Left kidney (tissue), 2 donors: ENCODE results near the gene TNNT3. TPM values are rescaled to one million over a fixed set of nuclear protein-coding genes. Genes with fewer than 3 reads are reported as not detected.

Experiments
- DNase-seq: peaks from one replicate; pipeline ENCODE4 v3.0.0-alpha.2; 2013
- polyA plus RNA-seq: library from polyadenylated mRNA; unstranded; fragments of 120-200 nt; gene quantifications from one replicate; pipeline ENCODE4 v1.2.1, GENCODE V29; 2013; ENCODE audit not compliant: insufficient read length

The TNNT3 gene
- polyA plus RNA-seq, 1 donor: 8.2 TPM

DNA sequence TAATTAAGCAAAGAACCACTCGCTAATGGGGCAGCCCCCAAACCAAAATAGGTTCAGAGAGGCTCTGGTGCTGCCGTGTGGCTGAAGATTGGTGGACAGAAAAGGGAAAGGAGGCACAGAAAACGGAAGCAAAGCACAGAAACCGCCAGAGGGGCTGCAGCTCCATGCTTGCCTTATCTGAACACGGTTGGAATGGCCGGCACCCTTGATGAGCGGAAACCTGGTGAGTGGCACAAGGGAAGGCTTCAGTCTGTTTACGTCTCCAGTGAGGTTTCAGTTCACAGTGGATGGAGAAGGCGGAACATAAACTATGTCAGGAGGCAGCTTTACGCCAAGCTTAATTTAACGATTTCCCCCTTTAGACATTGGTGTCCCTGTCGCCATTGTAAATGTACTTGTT is 22.6 kb upstream of the TNNT3 start:
- DNase-seq: no peak

DNA sequence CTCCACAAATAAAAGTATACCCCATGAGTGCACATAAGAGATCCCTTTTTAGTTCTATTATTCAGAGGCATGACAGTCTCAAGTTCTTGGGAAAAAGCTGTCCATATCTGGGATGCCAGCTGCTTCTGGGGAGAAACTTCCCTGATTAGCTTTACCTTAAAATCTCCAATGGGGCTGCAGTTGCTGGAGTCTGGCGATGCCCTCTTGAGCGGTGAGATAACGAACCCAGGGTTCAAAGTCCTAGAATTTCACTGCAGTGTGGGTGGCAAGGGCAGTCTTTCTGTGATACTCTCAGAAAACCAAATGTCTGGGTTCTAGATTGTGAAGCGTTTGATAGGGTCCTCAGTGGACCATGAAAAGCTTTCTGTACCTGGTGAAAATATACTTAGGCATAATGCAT is 20.4 kb upstream of the TNNT3 start:
- no peak for DNase-seq

DNA sequence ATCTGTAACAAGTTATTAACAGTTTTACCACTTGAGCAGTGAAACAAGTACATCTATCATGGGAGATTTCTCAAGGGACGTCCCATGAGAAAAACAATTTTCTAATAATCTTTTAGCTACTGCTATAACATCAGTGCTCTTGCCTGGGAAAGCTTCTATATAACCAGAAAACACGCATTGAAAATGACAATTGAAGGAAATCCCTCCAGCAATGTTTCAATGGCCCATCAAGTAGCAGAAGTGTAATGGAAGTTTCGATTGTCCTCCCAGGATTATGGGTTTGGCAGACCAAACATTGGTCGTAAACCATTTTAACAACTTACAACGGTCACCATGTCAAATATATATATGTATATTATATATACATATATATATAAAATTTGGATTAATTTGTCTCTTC is 19.8 kb upstream of the TNNT3 start:
- DNase-seq: no peak

DNA sequence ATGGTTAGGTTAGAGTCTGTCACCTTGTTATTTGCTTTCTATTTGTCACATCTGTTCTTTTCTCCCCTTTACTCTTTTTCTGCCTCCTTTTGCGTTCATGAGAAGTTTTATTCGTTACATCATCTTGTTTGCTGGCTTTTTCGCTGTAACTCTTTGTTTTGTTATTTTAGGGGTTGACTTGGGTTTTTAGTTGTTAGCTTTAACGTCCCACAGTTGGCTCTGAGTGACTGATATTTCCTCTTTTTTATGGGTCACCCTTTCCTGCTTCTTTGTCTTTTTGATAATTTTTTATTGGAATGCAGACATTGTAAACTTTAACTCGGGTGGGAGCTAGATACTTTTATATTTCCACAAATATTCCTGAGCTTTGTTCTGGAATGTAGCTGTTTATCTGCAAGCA is 13.3 kb upstream of the TNNT3 start:
- DNase-seq: no peak

DNA sequence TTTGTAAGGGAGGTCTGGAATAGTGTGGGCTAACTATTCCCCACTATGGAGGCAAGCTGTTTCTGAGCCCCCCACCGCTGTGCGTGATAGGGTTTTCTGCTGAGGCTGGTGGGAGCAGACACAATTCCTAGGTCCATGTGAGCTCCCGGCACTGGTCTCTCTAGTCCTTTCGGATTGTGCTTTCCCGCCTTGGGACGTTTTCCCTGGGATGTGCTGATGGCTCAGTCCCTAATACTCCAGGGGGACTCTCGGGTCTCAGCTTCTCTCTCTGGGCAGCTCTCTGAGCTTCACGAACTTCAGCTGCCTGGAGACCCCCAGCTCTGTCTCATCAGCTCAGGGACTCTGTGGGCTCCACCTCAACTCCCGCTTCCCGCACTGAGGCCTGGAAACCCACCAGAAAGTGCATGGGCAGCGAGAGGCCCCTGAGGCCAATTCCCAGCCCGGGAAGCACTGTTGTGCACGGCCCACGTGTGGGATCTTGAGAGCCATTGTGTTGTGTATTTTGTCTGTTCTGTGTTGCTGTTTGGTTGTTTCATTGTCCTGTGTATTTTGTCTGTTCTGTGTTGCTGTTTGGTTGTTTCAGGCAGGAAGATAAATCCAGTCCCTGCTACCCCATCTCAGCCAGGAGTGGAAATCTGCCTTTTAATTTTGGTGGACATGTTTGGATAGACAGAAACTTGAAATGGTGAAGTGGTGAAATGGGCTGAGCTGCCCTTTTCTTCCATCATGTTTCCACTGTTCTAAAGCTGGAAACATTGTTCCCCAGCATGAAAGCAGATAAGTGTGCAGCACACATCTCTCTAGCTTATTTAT is 12.7 kb upstream of the TNNT3 start:
- DNase-seq: no peak

DNA sequence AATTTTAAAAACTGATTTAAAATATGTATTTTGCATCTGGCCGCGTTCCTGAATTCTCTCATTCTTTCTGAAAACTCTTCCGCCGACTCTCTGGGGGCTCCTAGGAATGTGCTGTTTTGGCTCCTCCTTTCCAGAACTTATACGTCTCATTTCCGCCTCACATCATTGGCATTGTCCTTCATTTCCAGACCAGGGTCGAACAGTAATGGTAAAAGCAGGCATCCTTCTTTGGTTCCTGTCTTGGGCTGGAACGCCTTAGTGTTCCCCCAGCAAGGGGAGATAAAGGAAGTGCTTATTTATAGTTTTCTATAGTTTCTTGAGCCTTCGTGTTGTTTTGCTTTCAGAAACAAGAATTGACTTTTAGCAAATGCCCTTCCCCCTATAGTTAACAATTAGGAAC is 10.9 kb upstream of the TNNT3 start:
- DNase-seq: no peak

DNA sequence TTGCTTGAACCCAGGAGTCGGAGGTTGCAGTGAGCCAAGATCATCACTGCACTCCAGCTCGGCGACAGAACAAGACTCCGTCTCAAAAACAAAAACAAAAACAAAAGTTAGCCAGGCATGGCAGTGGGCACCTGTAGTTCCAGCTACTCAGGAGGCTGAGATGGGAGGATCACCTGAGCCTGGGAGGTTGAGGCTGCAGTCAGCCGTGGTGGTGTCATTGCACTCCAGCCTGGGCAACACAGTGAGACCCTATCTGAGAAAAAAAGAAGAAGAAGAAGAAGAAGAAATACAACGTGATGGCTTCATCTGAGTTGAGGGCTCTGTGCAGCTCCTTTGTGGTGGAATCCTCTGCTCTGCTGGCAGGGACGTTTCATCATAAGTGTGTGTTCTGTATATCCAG is 10.0 kb upstream of the TNNT3 start:
- no peak for DNase-seq

DNA sequence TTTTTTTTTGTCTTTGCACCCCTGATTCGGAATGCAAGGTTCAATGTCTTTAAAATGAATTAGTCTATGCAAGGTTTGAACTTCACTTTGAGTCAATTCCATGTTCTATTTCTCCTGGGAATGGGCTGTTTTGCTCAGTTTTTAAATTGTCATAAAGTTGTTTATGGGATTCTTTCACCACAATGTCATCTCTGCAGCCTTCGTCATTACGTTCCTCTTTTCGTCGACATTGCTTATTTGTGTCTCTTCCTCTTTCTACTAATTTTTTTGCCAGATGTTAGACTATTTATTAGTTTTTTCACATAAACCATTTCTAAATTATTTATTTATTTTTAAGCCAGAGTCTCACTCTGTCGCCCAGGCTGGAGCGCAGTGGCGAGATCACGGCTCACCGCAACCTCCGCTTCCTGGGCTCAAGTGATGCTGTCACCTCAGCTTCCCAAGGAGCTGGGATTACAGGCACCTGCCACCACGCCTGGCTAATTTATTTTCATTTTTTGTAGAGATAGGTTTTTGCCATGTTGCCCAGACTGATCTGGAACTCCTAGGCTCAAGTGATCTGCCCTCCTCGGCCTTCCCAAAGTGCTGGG is 7.1 kb upstream of the TNNT3 start:
- no peak for DNase-seq

DNA sequence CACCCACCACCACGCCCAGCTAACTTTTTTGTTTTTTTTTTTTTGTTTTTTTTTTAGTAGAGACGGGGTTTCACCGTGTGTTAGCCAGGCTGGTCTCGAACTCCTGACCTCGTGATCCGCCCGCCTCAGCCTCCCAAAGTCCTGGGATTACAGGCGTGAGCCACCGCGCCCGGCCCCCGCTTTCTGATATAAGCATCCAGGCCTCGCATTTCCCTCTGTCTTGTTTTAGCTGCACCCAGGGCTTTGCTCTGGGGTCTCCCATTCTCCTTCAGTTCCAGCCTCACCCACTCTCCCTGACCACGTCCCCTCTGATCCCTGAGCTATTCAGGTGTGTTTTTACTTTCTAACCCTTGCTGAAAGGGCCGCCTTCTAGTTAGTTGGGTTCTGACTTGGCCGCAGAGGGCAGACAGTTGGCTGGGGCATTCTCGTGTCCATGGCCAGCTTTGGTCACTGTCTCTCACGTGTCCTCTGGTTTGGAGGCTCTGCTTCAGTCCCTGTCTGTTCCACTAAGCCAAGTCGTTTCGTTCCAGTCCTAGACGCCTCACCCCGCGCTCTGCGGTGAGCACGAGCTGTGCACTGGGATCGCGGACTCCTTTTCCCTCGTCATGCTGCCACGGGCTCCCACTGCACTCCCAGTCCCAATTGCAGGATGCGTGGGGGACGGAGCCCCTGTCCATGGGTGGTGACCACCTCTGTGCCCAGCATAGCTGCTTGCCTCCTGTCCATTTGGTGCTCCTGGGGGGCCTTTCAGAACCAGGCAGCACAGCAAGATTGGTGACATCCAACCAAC is 6.0 kb upstream of the TNNT3 start:
- no peak for DNase-seq

DNA sequence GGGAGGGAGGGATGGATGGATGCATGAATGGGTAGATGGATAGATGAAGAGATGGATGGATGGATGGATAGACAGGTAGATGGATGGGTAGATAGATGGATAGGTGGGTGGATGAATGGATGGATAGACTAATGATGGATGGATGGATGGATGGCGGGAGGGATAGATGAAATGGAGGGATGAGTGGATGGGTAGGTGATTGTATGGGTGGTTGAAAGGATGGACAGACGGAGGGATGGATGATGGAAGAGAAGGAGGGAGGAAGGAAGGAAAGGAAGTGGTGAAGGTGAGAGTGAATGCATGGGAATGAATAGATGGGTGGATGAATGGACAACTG is 3.7 kb upstream of the TNNT3 start:
- DNase-seq: no peak

DNA sequence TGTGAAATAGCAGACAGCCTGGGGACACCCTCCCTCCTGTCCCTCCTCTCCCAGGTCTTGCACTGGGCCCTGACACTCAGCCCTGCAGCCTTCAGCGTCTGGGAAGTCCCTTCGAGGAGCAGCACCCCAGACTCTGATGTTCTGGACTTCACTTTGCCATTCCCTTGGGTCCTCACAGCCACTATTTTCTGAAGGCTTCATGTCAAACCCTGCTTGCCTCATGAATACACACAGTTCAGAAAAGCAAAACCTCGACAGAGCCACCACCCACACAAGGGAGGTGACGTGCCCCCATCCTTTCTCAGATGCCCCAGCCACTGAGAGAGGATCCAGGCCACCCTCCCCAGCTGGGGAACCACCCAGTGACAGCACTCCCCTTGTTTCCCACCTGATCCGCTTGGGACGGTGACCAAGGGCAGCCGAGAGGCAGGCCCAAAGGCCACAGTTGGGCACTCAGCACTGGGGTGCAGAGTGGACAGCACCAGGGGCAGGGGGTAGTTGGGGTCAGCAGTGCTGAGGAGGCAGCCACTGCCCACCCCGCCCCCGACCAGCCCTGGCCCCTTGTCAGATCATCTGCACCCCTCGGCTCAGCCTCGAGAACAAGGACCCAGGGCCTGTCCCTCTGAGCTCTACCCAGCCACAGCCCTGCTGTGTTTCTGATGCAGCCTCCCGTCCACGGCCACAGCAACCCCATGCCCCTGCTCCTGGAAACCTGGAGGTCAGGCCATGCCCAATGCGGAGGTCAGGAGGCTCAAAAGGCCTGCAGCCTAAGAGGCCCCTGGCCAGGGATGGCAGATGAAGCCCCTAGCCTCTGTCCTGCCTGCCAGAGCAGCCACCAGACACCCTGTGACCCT is 3.1 kb upstream of the TNNT3 start:
- DNase-seq: no peak

DNA sequence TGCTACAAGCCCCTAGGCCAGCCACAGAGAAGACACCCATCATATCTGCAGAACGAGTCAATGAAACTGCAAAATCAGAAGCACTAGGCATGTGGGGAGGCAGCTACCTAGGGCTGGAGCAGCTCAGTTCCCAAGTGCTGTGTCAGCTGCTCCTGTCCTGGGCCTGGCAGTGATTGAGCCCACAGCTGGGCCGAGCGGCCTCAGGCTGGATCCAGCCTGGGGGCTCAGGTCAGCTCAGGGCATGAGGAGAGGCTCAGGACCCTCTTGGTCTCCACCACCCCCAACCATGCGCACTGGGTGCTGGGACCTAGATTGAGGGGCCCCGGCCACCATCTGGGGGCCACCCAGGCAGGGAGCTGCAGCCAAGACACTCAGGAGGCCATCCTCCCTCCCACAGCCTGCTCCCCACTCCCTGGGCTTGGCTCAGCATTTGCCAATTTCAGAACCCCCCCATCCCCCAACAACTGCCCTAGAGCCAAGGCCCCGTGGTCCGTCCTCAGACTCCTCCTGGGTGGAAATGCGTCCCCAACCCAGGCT is 2.4 kb upstream of the TNNT3 start:
- no peak for DNase-seq

DNA sequence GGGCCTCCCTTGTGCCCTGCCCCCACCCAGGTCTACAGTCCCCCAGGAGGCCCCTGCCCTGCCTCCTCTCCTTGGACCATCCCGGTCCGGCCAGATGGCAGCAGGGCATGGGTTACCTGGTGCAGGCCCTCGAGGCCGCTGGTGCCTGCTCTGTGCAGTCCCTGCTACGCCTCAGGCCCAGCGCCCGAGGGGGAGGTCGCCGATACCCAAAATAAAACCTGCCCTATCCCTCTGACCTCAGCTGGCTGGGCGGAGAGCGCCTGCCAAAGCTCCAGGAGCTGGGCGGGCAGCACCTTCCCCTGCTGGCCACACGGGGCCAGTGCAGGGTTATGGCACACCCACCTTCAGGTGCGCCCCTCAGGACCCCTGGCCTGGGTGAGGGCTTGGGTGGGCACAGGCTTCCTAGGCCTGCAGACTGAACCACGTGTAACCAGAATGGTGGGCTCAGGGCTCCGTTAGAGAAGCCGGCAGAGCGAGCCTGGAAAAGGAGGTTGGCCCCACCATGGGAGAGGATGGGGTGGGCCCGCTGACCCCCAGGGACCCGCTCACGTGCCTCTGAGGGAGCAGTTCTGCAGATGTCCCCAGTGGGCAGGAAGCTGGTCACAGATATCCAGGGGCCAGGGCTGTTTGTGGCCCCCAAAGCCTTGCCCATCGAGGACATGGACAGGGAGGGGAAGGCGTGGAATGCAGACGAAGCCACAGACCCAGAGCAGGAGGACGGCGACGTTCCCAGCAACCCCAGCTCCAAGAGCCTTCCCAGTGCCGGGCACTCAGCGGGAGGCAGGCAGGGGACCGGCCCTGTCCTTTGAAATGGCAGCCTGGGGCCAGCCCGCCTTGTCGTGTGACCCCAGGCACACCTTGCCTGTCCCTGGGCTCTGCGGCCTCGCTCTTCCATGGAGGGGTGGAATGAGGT is 1.7 kb upstream of the TNNT3 start:
- DNase-seq: no peak

DNA sequence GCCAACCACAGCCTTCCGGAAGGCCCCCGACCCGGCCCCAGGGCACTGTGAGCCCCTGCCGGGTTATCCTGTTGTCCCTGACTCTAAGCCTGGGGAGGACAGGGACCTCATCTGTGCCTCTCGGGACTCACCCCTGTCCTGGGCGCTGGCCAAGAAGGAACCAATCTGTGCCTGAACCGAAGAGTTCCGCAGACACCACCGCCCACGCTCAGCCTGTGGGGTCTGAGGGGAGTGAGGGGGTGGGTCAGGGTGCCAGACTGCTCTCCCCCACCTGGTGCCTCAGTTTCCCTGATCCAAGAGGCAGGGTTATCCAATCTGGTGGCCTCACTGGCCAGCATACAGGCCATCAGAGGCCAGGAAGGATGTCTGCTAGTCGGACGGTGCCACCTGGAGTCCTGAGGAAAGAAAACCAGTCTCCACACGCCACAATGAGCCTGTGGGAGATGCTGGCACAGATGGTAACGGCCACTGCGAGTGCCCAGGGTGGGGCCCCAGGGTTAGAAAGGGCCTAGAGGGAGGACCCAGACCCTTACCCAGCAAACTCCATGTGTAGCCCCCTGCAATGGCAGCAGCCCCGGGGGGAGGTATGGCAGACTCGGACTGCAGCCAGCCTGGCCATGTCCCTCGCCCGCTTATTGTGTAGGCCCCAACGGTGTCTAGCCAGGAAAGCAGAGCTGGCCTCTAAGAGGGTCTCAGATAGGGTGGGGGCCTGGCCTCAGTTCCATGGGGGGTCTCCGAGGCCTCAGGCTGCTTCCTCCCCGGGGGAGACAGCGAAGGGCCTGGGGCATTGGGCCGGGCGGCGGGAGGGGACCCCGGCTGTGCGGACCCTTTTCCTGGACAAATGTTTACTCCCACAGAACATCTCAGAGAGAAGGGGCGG is 827 bp upstream of the TNNT3 start:
- no peak for DNase-seq

DNA sequence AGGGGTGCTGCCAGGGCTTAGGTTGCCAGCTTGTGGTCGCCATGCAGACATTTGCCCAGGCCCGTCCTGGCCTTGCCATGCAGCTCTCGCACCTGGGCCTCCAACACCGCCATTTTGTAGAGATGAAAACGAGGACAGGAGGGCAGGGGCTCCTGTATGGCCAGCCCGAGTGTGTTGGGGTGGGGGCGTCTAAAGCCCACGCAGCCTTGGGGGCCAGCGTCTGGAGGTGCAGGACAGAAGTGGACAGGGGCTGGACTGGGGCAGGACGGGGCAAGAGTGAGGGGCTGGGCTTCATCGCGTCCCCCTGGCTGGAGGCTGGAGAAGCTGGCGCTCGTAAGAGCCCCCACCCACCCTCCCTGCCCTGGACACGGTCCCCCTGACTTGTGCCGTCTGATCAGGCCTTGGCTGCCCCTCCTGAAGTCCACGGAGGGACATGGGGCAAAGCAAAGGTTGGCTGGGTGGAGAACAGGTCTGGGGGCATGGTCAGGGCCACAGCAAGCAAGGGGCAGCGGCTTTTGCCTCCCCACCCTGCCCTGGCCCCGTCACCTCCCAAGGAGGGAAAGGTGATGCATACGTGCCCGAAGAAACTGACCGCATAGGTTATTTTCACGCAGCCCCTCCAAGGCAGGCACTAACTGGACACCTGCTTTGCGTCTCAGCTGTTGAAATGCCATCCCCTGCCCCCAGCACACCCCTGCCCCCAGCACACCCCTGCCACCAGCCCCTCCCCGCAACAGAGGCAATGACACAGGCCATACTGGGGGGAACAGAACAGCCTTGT is 815 bp downstream of the TNNT3 start:
- no peak for DNase-seq

DNA sequence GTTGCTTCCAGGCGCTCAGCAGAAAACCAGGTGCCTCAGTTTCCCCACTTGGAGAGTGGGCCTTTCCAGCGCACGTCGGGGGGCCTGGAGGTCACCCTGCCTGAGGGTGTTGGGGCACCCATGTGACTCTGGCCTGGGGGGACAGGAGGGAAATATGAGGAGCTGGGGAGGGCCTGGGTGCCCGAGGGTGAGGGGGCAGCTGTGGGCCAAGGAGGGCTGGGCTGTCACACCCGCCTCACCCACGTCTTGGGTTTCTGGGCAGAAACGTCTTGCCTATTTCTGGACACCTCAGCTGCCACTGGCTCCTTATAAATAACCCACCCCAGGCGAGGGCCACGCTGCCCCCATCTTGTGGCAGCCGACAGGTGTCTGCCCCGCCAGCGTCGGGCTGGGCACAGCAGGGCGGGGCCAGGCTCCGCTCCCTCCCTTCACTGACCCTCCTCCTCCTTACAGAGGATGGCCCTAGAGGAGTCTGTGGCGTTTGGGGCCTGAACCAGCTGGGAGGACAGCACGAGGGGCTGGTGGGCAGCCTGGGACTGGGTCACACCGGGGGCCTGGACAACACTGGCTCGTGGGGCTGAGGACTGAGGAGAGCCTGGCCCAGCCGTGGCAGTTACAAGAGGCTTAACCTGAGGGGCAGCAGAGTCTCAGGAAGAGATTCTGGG is 1.5 kb downstream of the TNNT3 start:
- no peak for DNase-seq

DNA sequence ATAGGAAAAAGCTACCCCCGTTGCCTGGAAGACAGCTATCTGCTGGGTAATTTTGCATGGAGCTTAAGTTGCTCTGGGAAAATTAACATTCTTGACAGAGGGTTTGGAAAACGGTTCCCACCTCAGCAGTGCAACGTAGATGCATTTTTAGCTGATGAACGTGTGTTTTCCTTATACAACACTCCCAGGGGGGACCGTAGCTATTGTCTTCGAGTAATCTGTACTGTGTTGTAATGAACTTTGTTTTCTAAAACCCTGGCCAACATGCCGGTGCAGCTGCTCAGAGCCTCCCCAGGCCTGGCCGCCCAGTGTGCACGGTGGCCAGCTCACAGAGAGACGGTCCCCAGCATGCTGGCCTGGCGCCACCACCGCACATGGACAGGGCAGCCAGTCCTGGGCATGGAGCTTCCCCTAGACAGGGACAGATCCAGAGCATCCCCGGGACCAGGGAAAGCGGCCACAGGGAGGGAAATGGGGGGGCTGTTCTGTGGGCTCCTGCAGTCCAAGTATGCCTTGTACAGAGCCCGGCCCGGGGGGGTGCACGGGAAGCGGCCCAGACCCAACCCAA is 2.2 kb downstream of the TNNT3 start:
- no peak for DNase-seq

DNA sequence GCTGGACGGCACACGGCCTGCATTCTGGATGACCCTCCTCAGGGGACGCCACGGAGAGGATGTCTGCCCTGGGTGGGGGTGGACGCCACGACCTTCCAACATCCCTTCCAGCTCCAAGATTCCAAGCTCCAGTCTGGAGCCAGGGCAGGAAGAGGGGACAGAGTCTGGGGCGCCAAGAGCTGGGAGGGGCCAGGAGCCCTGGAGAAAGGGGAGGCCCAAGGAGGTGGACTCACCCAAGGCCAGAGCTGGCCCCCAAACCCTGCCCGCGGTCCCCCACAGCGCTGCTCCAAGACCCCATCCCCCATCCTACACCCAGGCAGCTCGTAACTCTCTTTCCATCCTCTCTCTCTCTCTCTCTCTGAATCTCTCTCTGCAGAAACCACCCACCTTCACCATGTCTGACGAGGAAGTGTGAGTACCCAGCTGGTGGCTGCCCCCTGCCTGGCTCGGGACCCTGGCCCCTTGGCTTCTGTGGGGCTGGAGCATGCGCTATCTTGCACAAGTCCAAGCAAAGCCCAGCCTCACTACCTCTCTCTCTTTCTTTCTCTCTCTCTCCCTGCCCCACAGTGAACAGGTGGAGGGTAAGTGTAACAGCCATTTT is 3.1 kb downstream of the TNNT3 start:
- DNase-seq: no peak
